Dermis microvascular lymphatic vessel endothelial cell (primary cell): ENCODE measurements around the gene CYP26B1. TPM values are rescaled to one million over a fixed set of nuclear protein-coding genes. Genes with fewer than 3 reads are reported as not detected.
"Not testable (repeated sequence)": the region's sequence is repeated elsewhere in the genome, so short reads cannot be mapped to it uniquely, and the experiment has no call there.

ENCODE experiments used
- DNase-seq, 2 donors: peaks; one replicate each; pipeline versions ENCODE4 v3.0.0 to v3.0.0-alpha.2; 2010; ENCODE audit warnings: low read depth in 2 of 2
- total RNA-seq: library from RNA; depleted of rRNA; stranded (reverse); fragments of >200 nt; gene quantifications from 2 replicates; pipeline ENCODE4 v1.2.1, GENCODE V29; 2014

The CYP26B1 gene
- total RNA-seq, 1 donor from 2014 or later, result not detected

GRCh38 chr2:72112981-72113846 lies 34.4 kb downstream of the CYP26B1 start:
- no peak for DNase-seq

GRCh38 chr2:72112401-72112800 lies 35.3 kb downstream of the CYP26B1 start:
- DNase-seq, result no peak

- no peak for DNase-seq
Measured at GRCh38 chr2:72111061-72111460, 36.6 kb downstream of the CYP26B1 start.

- no peak for DNase-seq
Measured at GRCh38 chr2:72109904-72110303, 37.8 kb downstream of the CYP26B1 start.

- DNase-seq, result no peak
Measured at GRCh38 chr2:72109291-72109690, 38.4 kb downstream of the CYP26B1 start.

- DNase-seq, result no peak
Measured at GRCh38 chr2:72108121-72108520, 39.5 kb downstream of the CYP26B1 start.

- no peak for DNase-seq
Measured at GRCh38 chr2:72106978-72107377, 40.7 kb downstream of the CYP26B1 start.

GRCh38 chr2:72104821-72105588 lies 42.7 kb downstream of the CYP26B1 start:
- DNase-seq, result no peak

GRCh38 chr2:72103690-72104089 lies 44.0 kb downstream of the CYP26B1 start:
- DNase-seq, result no peak

GRCh38 chr2:72103161-72103560 lies 44.5 kb downstream of the CYP26B1 start:
- no peak for DNase-seq

- DNase-seq, result no peak
Measured at GRCh38 chr2:72098935-72099334, 48.7 kb downstream of the CYP26B1 start.

GRCh38 chr2:72097276-72097675 lies 50.4 kb downstream of the CYP26B1 start:
- DNase-seq, result no peak

- DNase-seq, result no peak
Measured at GRCh38 chr2:72096181-72096580, 51.5 kb downstream of the CYP26B1 start.

GRCh38 chr2:72095364-72095763 lies 52.3 kb downstream of the CYP26B1 start:
- DNase-seq, result no peak

GRCh38 chr2:72094701-72095100 lies 53.0 kb downstream of the CYP26B1 start:
- DNase-seq, result no peak

- DNase-seq, result no peak
Measured at GRCh38 chr2:72092111-72092510, 55.6 kb downstream of the CYP26B1 start.

- no peak for DNase-seq
Measured at GRCh38 chr2:72090781-72091482, 56.7 kb downstream of the CYP26B1 start.

GRCh38 chr2:72090271-72090720 lies 57.4 kb downstream of the CYP26B1 start:
- no peak for DNase-seq

GRCh38 chr2:72089537-72089936 lies 58.1 kb downstream of the CYP26B1 start:
- DNase-seq, result no peak

GRCh38 chr2:72089028-72089427 lies 58.6 kb downstream of the CYP26B1 start:
- no peak for DNase-seq

GRCh38 chr2:72086871-72087633 lies 60.6 kb downstream of the CYP26B1 start:
- DNase-seq, result not testable (repeated sequence)
